Liver (tissue), 3 donors: Measurements from ENCODE around the gene RAI1.

Experiments used
- FOXA1 ChIP-seq: IDR thresholded peaks from 2 replicates; pipeline ENCODE4 v1.6.1; 2016; ENCODE audit warnings: antibody characterized with exemption
- FOXA2 ChIP-seq: IDR thresholded peaks from 2 replicates; pipeline ENCODE4 v1.6.1; 2016; ENCODE audit warnings: antibody characterized with exemption
- GABPA ChIP-seq, 2 donors: IDR thresholded peaks in 1 of 2; conservative IDR thresholded peaks in 1 of 2; 2 replicates each; pipeline ENCODE4 v1.6.1; 2016; ENCODE audit warnings: antibody characterized with exemption in 2 of 2, mild to moderate bottlenecking in 1 of 2, moderate library complexity in 1 of 2
- JUND ChIP-seq, 2 donors: IDR thresholded peaks; 2 replicates each; pipeline ENCODE4 v1.6.1; 2016; ENCODE audit warnings: antibody characterized with exemption in 2 of 2
- SP1 ChIP-seq: IDR thresholded peaks from 2 replicates; pipeline ENCODE4 v1.6.1; 2018; ENCODE audit warnings: antibody characterized with exemption, mild to moderate bottlenecking
- TAF1 ChIP-seq: conservative IDR thresholded peaks from 2 replicates; pipeline ENCODE4 v1.6.1; 2016; ENCODE audit warnings: antibody characterized with exemption, mild to moderate bottlenecking
- YY1 ChIP-seq: IDR thresholded peaks from 2 replicates; pipeline ENCODE4 v1.6.1; 2016; ENCODE audit warnings: antibody characterized with exemption, mild to moderate bottlenecking
- TF ChIP-seq, protein P1 (sequence below): fragments of 150-350 bp; IDR thresholded peaks from 2 replicates; pipeline ENCODE4 v1.5.1; 2017; ENCODE audit warnings: improper control_type of control experiment, low read depth, low read length; ENCODE audit not compliant: missing input control
- TF ChIP-seq, protein P2 (sequence below): IDR thresholded peaks from 2 replicates; pipeline ENCODE4 v1.6.1; 2016; ENCODE audit warnings: antibody characterized with exemption
- TF ChIP-seq, protein P3 (sequence below): IDR thresholded peaks from 2 replicates; pipeline ENCODE4 v1.6.1; 2016; ENCODE audit warnings: antibody characterized with exemption
- TF ChIP-seq, protein P4 (sequence below): IDR thresholded peaks from 2 replicates; pipeline ENCODE4 v1.6.1; 2016; ENCODE audit warnings: antibody characterized with exemption, mild to moderate bottlenecking
- donor health status: healthy.
- donor health status: healthy.

DNA sequence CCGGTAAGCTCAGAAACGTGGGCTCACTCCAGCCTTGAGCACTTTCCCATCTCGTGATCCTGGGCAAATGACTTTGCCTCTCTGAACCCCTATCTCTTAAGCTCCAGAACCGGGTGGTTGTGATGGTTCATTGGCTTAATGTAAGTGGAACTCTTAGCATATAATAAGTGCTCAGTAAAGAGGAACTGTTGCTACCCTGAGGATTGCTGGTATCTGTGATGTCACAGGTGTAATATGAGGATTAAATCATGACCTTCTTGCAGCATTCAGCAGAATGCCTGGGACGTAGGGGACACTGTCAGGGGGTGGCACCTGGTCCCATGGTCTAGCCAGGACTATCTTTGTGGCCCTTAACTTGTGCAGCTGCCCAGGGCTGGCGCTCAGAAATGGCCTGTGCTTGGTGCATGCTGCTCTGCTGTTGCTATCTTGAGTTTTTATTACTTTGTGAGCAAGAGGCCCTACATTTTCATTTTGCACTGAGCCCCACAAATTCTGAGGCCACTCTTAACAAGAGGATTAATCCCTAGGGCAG is 86.7 kb downstream of the RAI1 start:
- TF ChIP-seq FOXA2 (no peak), YY1 (no peak), FOXA1 (no peak), TAF1 (no peak), JUND (IDR thresholded peaks at IDR 0.05) (no peak), GABPA (IDR thresholded peaks at IDR 0.05 in 1 of 2, conservative IDR thresholded peaks at IDR 0.05 in 1 of 2) (no peak), SP1 (no peak)
- TF ChIP-seq, protein P1, sequence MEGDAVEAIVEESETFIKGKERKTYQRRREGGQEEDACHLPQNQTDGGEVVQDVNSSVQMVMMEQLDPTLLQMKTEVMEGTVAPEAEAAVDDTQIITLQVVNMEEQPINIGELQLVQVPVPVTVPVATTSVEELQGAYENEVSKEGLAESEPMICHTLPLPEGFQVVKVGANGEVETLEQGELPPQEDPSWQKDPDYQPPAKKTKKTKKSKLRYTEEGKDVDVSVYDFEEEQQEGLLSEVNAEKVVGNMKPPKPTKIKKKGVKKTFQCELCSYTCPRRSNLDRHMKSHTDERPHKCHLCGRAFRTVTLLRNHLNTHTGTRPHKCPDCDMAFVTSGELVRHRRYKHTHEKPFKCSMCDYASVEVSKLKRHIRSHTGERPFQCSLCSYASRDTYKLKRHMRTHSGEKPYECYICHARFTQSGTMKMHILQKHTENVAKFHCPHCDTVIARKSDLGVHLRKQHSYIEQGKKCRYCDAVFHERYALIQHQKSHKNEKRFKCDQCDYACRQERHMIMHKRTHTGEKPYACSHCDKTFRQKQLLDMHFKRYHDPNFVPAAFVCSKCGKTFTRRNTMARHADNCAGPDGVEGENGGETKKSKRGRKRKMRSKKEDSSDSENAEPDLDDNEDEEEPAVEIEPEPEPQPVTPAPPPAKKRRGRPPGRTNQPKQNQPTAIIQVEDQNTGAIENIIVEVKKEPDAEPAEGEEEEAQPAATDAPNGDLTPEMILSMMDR = no peak
- TF ChIP-seq, protein P2, sequence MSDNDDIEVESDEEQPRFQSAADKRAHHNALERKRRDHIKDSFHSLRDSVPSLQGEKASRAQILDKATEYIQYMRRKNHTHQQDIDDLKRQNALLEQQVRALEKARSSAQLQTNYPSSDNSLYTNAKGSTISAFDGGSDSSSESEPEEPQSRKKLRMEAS = no peak
- TF ChIP-seq, protein P3, sequence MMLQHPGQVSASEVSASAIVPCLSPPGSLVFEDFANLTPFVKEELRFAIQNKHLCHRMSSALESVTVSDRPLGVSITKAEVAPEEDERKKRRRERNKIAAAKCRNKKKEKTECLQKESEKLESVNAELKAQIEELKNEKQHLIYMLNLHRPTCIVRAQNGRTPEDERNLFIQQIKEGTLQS = no peak
- TF ChIP-seq, protein P4, sequence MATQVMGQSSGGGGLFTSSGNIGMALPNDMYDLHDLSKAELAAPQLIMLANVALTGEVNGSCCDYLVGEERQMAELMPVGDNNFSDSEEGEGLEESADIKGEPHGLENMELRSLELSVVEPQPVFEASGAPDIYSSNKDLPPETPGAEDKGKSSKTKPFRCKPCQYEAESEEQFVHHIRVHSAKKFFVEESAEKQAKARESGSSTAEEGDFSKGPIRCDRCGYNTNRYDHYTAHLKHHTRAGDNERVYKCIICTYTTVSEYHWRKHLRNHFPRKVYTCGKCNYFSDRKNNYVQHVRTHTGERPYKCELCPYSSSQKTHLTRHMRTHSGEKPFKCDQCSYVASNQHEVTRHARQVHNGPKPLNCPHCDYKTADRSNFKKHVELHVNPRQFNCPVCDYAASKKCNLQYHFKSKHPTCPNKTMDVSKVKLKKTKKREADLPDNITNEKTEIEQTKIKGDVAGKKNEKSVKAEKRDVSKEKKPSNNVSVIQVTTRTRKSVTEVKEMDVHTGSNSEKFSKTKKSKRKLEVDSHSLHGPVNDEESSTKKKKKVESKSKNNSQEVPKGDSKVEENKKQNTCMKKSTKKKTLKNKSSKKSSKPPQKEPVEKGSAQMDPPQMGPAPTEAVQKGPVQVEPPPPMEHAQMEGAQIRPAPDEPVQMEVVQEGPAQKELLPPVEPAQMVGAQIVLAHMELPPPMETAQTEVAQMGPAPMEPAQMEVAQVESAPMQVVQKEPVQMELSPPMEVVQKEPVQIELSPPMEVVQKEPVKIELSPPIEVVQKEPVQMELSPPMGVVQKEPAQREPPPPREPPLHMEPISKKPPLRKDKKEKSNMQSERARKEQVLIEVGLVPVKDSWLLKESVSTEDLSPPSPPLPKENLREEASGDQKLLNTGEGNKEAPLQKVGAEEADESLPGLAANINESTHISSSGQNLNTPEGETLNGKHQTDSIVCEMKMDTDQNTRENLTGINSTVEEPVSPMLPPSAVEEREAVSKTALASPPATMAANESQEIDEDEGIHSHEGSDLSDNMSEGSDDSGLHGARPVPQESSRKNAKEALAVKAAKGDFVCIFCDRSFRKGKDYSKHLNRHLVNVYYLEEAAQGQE = no peak
